Measurements from ENCODE around the gene MANSC4. TPM values are rescaled to one million over a fixed set of nuclear protein-coding genes. Genes with fewer than 3 reads are reported as not detected.
A peak's percentile ranks its signal among the peaks of the same experiment; 100 is the strongest.

The MANSC4 gene
- total and polyA plus RNA-seq, 9 of the 15 experiments (the other 6 are each of a cell fraction or from before 2014, with no cell fraction given) = not detected

DNA sequence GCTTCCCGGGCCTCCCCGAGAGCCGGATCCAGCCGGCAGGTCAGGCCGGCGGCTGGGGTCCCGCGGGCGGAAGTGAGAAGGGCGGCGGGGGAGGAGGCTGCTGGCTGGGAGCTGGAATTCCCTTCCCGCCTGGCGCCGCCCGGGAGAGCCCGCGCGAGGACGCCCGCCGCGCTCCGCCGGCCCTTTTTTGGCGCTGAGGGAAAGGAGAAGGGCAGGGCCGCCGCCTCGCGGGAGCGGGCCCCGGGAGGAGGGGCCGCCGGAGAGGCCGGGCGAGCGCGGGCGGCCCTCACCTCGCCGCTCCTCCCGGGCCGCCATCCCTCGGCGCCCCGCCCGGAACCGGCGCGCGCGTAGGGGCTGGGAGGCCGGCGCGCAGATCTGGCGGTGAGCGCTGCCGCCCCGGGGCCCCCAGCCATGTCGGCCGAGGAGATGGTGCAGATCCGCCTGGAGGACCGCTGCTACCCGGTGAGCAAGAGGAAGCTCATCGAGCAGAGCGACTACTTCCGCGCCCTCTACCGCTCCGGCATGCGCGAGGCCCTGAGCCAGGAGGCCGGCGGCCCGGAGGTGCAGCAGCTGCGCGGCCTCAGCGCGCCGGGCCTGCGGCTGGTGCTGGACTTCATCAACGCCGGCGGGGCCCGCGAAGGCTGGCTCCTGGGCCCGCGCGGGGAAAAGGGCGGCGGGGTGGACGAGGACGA, at the start of gene MANSC4, which contains the start of gene KLHL42 (continued):
- TF ChIP-seq, protein P1, sequence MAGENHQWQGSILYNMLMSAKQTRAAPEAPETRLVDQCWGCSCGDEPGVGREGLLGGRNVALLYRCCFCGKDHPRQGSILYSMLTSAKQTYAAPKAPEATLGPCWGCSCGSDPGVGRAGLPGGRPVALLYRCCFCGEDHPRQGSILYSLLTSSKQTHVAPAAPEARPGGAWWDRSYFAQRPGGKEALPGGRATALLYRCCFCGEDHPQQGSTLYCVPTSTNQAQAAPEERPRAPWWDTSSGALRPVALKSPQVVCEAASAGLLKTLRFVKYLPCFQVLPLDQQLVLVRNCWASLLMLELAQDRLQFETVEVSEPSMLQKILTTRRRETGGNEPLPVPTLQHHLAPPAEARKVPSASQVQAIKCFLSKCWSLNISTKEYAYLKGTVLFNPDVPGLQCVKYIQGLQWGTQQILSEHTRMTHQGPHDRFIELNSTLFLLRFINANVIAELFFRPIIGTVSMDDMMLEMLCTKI (IDR thresholded peaks at IDR 0.05; ENCODE audit: partially characterized antibody) = no peak
- TF ChIP-seq ZNF175 (CRISPR knock-in tag; IDR thresholded peaks at IDR 0.05; ENCODE audit: low read depth) (no peak), ZNF79 (CRISPR knock-in tag; IDR thresholded peaks at IDR 0.05; ENCODE audit: low read depth) (no peak), ZNF830 (CRISPR knock-in tag; IDR thresholded peaks at IDR 0.05) (no peak), RFX5 (IDR thresholded peaks at IDR 0.05; ENCODE audit: low read depth, low read length) (no peak), HCFC1 (IDR thresholded peaks at IDR 0.05; ENCODE audit: low read depth, low read length) (no peak), CBFA2T2 (conservative IDR thresholded peaks at IDR 0.05) (no peak), ZNF134 (CRISPR knock-in tag; conservative IDR thresholded peaks at IDR 0.05) (no peak), ZNF507 (tag; conservative IDR thresholded peaks at IDR 0.05) (no peak), POLR3A (IDR thresholded peaks at IDR 0.05; ENCODE audit: borderline replicate concordance, extremely low read depth, insufficient read depth, insufficient read length) (no peak), ESRRA (IDR thresholded peaks at IDR 0.05; ENCODE audit: borderline replicate concordance, low read depth) (no peak), MIER1 (IDR thresholded peaks at IDR 0.05; ENCODE audit: low read depth) (no peak), ZBTB17 (CRISPR knock-in tag; IDR thresholded peaks at IDR 0.05) (no peak), CREB1 (IDR thresholded peaks at IDR 0.05) (0 out of 2 replicates have a peak, but pooled peaks have one; percentile 24), CREB1 (CRISPR knock-in tag; IDR thresholded peaks at IDR 0.05) (no peak; the same call in 1 of the 2 replicates), E2F3 (CRISPR knock-in tag; IDR thresholded peaks at IDR 0.05) (peak; percentile 34; the same call in 1 of the 2 replicates), PHTF2 (CRISPR knock-in tag; IDR thresholded peaks at IDR 0.05) (no peak)
- TF ChIP-seq, protein P2, sequence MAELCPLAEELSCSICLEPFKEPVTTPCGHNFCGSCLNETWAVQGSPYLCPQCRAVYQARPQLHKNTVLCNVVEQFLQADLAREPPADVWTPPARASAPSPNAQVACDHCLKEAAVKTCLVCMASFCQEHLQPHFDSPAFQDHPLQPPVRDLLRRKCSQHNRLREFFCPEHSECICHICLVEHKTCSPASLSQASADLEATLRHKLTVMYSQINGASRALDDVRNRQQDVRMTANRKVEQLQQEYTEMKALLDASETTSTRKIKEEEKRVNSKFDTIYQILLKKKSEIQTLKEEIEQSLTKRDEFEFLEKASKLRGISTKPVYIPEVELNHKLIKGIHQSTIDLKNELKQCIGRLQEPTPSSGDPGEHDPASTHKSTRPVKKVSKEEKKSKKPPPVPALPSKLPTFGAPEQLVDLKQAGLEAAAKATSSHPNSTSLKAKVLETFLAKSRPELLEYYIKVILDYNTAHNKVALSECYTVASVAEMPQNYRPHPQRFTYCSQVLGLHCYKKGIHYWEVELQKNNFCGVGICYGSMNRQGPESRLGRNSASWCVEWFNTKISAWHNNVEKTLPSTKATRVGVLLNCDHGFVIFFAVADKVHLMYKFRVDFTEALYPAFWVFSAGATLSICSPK (IDR thresholded peaks at IDR 0.05; ENCODE audit: borderline replicate concordance) = no peak
- TF ChIP-seq, protein P3, sequence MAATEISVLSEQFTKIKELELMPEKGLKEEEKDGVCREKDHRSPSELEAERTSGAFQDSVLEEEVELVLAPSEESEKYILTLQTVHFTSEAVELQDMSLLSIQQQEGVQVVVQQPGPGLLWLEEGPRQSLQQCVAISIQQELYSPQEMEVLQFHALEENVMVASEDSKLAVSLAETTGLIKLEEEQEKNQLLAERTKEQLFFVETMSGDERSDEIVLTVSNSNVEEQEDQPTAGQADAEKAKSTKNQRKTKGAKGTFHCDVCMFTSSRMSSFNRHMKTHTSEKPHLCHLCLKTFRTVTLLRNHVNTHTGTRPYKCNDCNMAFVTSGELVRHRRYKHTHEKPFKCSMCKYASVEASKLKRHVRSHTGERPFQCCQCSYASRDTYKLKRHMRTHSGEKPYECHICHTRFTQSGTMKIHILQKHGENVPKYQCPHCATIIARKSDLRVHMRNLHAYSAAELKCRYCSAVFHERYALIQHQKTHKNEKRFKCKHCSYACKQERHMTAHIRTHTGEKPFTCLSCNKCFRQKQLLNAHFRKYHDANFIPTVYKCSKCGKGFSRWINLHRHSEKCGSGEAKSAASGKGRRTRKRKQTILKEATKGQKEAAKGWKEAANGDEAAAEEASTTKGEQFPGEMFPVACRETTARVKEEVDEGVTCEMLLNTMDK (IDR thresholded peaks at IDR 0.05; ENCODE audit: borderline replicate concordance, insufficient read depth, low read depth, low read length, poor library complexity, severe bottlenecking) = peak; percentile 53

All from K562 (cell line).